Sigmoid colon (tissue), 4 donors: ENCODE data around the gene SMIM30.

Experiments used
- EP300 ChIP-seq, 4 donors: sonication (generic); formaldehyde crosslinking; IDR thresholded peaks; one replicate each; pipeline ENCODE4 v1.6.1; 2017; ENCODE audit warnings: antibody characterized with exemption in 4 of 4
- POLR2A ChIP-seq, 2 donors: fragments of 450-650 bp; IDR thresholded peaks; one replicate each; pipeline ENCODE4 v1.6.1; 2016; ENCODE audit warnings: antibody characterized with exemption in 2 of 2, mild to moderate bottlenecking in 2 of 2, moderate library complexity in 2 of 2
- POLR2AphosphoS5 ChIP-seq, 4 donors: sonication (generic); formaldehyde crosslinking; IDR thresholded peaks; one replicate each; pipeline ENCODE4 v1.6.1; 2017; ENCODE audit warnings: antibody characterized with exemption in 4 of 4
- TF ChIP-seq, protein P1 (sequence below), 4 experiments: fragments of 450-650 bp in 3 of 4; fragments of 200-600 bp in 1 of 4; IDR thresholded peaks; one replicate each; pipeline ENCODE4 v1.5.1; 2016 to 2019; ENCODE audit warnings: antibody characterized with exemption in 4 of 4, mild to moderate bottlenecking in 3 of 4, moderate library complexity in 2 of 4

DNA sequence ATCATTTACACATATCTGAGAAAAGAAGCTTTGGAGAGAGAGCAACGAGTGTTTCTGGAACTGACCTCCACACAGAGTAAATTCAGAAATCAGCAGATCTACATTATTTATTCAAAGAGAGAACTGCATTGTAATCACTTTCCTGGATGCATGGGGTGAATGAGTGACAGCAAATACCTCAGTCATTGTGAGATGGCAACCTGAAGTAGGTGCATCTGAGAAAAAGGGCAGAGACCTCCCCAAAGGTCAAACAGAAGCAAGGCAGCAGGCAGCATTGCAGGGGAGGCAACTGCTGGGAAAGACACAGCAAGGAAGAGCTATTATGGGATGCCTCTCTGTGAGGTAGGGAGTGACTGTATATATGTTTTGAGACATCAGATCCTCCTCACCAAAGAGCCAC lies 26.5 kb upstream of the SMIM30 start:
- TF ChIP-seq POLR2AphosphoS5 (IDR thresholded peaks at IDR 0.05): no peak
- TF ChIP-seq, protein P1, sequence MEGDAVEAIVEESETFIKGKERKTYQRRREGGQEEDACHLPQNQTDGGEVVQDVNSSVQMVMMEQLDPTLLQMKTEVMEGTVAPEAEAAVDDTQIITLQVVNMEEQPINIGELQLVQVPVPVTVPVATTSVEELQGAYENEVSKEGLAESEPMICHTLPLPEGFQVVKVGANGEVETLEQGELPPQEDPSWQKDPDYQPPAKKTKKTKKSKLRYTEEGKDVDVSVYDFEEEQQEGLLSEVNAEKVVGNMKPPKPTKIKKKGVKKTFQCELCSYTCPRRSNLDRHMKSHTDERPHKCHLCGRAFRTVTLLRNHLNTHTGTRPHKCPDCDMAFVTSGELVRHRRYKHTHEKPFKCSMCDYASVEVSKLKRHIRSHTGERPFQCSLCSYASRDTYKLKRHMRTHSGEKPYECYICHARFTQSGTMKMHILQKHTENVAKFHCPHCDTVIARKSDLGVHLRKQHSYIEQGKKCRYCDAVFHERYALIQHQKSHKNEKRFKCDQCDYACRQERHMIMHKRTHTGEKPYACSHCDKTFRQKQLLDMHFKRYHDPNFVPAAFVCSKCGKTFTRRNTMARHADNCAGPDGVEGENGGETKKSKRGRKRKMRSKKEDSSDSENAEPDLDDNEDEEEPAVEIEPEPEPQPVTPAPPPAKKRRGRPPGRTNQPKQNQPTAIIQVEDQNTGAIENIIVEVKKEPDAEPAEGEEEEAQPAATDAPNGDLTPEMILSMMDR (IDR thresholded peaks at IDR 0.05): no peak
- TF ChIP-seq POLR2A (IDR thresholded peaks at IDR 0.05): no peak
- TF ChIP-seq EP300 (IDR thresholded peaks at IDR 0.05): no peak
